Measurements from ENCODE around the gene ACP7.
"Not testable (repeated sequence)": the region's sequence is repeated elsewhere in the genome, so short reads cannot be mapped to it uniquely, and the experiment has no call there.

The ACP7 gene, protein sequence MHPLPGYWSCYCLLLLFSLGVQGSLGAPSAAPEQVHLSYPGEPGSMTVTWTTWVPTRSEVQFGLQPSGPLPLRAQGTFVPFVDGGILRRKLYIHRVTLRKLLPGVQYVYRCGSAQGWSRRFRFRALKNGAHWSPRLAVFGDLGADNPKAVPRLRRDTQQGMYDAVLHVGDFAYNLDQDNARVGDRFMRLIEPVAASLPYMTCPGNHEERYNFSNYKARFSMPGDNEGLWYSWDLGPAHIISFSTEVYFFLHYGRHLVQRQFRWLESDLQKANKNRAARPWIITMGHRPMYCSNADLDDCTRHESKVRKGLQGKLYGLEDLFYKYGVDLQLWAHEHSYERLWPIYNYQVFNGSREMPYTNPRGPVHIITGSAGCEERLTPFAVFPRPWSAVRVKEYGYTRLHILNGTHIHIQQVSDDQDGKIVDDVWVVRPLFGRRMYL

GRCh38 chr19:39083983-39084731, at the start of gene ACP7:
ACP7 (plus strand) TSS chr19:39084368; CDS start chr19:39085270, 902 bp downstream.
- DNase-seq (ENCODE audit: low read depth in 2 of 2): no peak

DNA sequence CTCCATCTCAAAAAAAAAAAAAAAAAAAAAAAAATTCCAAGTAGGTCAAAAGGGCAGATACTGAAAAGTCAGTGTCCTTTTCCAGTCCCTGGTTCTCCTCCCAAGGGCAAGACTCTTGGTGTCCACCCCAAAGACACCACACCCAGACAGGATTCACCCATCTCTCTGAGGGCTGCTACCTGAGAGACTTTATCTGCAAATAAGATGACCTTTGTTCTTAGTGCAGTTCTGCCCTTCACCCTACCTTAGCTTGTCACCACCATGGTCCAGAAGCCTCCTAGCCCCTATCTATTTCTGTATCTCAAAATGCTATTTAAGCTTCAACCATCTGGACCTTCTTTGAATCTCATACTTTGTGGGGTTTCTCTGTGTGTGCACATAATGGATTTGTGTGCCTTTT, 47.6 kb upstream of the ACP7 start:
- no peak for DNase-seq (ENCODE audit: low read depth in 2 of 2)

DNA sequence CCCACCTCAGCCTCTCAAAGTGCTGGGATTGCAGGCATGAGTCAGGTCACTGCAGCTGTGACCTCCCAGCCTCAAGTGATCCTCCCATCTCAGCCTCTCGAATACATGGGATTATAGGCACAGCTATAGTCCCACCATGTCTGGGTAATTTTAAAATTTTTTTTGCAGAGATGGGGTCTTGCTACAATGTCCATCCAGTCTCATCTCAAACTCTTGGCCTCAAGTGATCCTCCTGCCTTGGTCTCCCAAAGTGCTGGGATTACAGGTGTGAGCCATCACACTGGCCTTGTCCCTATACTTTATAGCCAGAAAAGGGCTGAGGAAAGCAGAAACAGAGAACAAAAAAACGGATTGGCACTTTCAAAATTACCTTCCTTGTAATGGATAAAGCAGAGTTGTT, 47.0 kb upstream of the ACP7 start:
- no peak for DNase-seq (ENCODE audit: low read depth in 2 of 2)

DNA sequence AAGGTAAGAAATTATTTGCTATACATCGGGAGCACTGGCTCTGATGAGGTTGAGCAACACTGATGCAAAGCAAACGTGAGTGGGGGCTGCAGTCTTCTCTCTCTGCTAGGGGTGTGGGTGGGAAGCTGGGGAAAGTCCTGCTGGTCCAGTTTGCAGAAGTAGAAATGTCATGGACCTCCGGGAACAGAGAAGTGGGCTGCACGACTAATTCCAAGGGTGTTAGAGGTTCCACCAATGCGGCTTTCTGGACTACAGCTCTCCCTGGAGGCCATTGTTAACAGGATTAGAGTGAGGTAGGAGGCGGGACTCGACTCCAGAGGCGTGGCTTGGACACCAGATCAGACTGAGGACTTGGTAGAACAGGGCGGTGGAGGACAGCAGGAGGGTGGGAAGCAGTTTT, 46.1 kb upstream of the ACP7 start:
- DNase-seq (ENCODE audit: low read depth in 2 of 2): no peak

- DNase-seq (ENCODE audit: low read depth in 2 of 2): no peak
Measured at GRCh38 chr19:39045506-39045905, 38.7 kb upstream of the ACP7 start.

GRCh38 chr19:39046037-39046821, 37.9 kb upstream of the ACP7 start:
- no peak for DNase-seq (ENCODE audit: low read depth in 2 of 2)

GRCh38 chr19:39047073-39047472, 37.1 kb upstream of the ACP7 start:
- DNase-seq (ENCODE audit: low read depth in 2 of 2): no peak

GRCh38 chr19:39052243-39052746, 31.9 kb upstream of the ACP7 start:
- peak; percentile 35 to 56 for DNase-seq (ENCODE audit: low read depth in 2 of 2)

DNA sequence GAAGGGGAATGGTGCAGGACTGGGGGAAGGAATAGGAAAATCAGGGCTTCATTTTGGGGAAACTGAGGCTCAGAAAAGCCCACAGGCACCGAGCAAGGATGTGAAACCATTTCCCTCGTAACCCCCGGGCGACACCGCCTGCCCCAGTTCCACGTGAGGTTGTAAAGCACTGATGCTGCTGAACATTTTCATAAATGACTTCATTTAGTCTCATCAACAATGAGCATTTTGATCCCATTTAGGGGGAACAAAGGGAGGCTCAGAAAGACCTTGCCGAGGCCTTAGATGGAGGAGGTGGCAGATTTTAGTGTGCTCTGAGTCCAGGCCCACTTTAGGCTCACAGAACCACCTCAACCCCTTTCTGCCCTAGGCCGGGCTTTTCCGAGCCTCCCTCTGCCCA, 31.3 kb upstream of the ACP7 start:
- no peak for DNase-seq (ENCODE audit: low read depth in 2 of 2)

- DNase-seq (ENCODE audit: low read depth in 2 of 2): no peak
Measured at GRCh38 chr19:39053276-39054090, 30.7 kb upstream of the ACP7 start.

GRCh38 chr19:39054091-39054470, 30.1 kb upstream of the ACP7 start:
- no peak for DNase-seq (ENCODE audit: low read depth in 2 of 2)

DNA sequence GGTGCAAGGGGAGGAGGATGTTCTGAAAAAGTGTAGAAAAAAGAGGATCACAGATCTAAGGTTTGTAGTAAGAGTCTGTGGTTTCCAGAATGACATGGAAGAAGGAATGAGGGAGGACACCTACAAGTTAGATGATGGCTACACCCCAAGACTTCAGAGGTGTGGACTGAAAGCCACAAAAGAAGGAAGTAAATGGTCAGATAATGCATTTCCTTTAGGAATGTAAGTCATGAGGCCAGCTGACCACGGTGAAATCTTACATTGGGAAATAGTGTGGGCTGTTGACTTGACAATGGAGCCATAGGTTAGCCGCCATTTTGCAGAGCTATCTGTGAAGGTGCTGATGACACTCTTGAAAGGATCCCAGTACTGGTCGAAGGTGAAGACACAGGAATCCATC, 26.6 kb upstream of the ACP7 start:
- no peak for DNase-seq (ENCODE audit: low read depth in 2 of 2)

- no peak for DNase-seq (ENCODE audit: low read depth in 2 of 2)
Measured at GRCh38 chr19:39059302-39059701, 24.9 kb upstream of the ACP7 start.

DNA sequence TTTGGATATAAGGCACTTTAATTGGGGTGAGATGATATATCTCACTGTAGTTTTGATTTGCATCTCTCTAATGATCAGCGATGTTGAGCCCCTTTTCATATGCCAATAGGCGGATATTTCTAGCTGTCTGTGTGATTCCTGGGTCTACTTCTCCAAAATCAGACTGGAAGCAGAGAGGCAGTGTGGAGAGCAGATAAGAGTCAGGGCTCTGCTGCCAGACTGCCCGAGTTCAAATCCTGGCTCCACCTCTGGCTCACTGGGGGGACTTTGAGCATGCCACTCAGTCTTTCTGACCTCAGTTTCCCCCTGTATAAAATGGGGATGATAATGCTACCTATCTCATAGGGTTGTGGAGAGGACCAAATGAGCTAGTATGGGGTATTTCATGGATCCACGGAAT, 24.0 kb upstream of the ACP7 start:
- DNase-seq (ENCODE audit: low read depth in 2 of 2): no peak

GRCh38 chr19:39064405-39064804, 19.8 kb upstream of the ACP7 start:
- DNase-seq (ENCODE audit: low read depth in 2 of 2): no peak

- DNase-seq (ENCODE audit: low read depth in 2 of 2): no peak
Measured at GRCh38 chr19:39065928-39066327, 18.2 kb upstream of the ACP7 start.

DNA sequence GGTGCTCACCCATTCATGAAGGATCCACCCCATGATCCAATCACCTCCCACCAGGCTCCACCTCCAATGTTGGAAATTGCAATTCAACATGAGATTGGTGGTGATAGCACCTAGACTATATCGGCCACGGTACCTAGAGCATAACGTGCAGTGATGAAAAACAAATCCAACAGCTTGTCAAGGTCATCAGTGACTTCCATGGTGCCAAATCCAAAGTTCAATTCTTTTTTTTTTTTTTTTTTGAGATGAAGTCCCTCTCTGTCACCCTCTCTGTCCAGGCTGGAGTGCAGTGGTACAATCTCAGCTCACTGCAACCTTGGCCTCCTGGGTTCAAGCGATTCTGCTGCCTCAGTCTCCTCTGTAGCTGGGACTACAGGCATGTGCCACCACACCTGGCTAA, 17.1 kb upstream of the ACP7 start:
- DNase-seq (ENCODE audit: low read depth in 2 of 2): no peak

GRCh38 chr19:39068259-39068658, 15.9 kb upstream of the ACP7 start:
- DNase-seq (ENCODE audit: low read depth in 2 of 2): not testable (repeated sequence)

DNA sequence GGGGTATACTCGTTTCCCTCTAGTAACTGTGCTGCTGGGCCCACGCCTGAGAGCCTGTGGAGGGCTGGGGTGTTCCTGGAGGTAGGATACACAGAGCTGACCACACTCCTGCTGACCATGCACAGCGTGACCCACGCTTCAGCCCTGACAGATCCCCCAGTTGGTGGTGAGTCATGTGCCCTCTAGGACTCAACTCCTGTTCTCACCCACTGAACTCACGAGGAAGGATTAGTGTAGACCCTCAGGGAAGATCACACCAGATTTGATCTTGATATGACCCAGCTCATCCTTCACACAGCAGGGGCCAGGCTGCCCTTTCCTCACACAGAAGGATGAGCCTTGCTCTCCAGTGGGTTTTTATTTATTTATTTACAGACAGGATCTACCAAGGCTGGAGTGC, 13.3 kb upstream of the ACP7 start:
- DNase-seq (ENCODE audit: low read depth in 2 of 2): no peak

DNA sequence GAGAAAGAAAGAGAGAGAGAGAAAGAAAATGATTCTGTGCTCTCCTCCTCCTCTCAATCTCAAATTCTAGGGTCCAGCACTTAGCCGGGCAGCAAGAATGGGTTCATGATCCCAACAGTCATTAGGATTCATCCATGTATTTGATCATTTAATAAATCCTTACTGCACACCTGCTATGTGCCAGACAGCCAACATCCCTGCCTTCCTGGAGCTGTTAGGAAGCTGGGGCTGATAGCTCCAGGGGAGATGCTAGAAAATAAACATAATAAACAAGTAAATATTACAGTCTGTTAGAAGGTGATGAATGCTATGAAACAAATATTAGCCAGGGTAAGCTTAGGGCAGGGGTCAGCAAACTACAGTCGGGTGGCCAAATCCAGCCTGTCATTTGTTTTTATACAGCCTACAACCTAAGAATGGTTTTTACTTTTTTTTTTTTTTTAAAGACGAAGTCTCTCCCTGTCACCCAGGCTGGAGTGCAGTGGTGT, 9.9 kb upstream of the ACP7 start:
- DNase-seq (ENCODE audit: low read depth in 2 of 2): no peak

DNA sequence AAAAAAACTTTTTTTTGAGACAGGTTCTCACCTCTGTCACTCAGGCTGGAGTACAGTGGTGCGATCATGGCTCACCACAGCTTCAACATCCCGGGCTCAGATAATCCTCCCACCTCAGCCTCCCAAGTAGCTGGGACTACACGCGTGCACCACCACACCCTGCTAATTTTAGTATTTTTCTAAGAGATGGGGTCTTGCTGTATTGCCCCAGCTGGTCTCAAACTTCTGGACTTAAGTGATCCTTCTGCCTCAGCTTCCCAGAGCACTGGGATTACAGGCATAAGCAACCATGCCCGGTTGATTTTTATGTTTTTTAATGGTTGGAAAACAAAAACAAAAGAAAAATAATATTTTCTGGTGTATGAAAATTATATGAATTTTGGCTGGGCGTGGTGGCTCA, 9.2 kb upstream of the ACP7 start:
- no peak for DNase-seq (ENCODE audit: low read depth in 2 of 2)
